GOT3 (cell line): ENCODE data around the gene CGB7.
"Not testable (repeated sequence)": the region's sequence is repeated elsewhere in the genome, so short reads cannot be mapped to it uniquely, and the experiment has no call there.

ENCODE experiments used
- DNase-seq: peaks from one replicate; lab custom pipeline; 2025; ENCODE audit warnings: mixed read lengths; lab: John Stamatoyannopoulos, UW

The CGB7 gene

DNA sequence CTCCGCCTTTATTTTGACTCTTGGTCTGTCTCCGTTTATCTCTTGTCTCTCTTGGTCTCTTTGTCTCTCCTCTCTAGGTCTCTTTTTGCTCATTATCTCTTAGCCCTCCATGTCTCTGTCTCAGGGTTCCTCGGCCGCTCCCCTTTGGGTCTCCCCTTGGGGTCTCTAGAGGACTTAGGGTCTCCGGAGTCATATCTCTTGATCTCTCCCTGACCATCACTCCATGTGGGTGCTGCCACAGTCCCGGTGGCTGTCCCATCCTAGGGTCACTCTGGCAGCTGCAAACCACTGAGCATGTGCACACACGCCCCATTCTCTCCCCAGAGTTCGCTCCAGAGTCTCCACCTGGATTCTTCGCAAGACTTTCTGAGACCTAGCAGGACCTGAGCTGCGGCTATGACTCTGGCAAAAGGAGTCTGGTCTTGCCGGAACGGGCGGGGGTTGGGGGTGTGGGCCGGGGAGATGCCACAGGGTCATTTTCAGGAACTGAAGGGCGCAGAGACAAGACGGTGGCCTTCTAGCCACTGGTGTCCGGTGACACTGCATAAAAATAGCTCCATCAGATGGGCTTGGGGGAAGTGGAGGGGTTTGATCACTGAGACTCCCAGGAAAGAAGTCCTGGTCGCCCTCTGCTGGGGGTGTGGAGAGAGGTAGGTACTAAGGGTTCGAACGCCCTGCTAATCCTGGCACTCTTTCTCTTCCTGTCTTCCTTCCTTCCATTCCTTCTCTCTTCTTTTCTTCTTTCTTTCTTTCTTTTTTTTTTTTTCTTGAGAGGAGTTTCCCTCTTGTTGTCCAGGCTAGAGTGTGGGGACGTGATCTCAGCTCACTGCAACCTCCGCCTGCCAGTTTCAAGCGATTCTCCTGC, 16.2 kb upstream of the CGB7 start:
- DNase-seq, result no peak

GRCh38 chr19:49071860-49072547, 14.5 kb upstream of the CGB7 start:
- DNase-seq, result no peak

GRCh38 chr19:49070416-49070815, 12.9 kb upstream of the CGB7 start:
- no peak for DNase-seq

- DNase-seq, result no peak
Measured at GRCh38 chr19:49069026-49069425, 11.5 kb upstream of the CGB7 start.

DNA sequence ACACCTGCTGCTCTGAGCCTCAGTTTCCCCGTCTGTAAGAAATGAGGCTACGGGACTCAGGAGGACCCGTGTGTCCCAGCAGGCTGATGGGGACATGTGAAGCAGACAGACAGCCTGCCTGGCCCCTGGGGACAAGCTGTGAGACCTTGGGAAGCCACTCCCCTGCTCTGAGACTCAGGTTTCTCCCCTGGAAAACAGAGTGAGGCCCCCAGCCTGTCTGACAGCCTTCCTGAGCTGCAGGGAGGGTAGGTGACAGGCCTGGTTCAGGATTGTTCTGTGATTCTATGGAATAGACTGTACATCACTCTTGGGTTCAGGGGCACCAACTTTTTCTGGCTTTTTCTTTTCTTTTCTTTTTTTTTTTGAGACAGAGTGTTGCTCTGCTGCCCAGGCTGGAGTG, 10.0 kb upstream of the CGB7 start:
- DNase-seq, result no peak

DNA sequence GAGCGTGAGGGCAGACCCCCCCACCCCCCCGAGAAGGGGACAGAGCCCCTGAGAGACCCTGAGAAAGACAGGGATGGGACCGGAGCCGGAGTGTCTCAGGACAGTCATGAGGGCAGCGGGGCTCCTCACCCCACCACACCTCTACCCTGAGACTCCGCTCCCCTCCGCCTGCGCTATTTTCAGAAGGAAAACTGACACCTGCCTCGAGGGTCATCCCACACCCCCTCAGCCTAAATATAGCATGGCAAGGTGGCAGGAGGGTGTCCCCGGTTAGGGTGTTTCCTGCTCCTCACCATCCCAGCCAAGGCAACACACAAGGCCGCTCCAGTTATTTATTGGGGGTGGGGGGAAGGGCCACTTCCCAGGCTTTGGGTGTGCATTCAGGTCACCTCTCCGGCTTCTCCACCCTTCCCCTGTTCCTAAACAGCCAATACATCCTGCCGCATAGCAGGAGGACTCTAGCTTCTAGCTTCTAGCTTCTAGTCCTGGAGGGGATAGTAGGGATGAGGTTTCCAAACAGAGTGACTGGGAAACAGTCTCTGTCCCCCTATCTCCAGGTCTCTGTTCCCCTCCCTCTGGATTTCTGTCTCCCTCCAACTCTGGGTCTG, 8.5 kb upstream of the CGB7 start:
- DNase-seq, result no peak

DNA sequence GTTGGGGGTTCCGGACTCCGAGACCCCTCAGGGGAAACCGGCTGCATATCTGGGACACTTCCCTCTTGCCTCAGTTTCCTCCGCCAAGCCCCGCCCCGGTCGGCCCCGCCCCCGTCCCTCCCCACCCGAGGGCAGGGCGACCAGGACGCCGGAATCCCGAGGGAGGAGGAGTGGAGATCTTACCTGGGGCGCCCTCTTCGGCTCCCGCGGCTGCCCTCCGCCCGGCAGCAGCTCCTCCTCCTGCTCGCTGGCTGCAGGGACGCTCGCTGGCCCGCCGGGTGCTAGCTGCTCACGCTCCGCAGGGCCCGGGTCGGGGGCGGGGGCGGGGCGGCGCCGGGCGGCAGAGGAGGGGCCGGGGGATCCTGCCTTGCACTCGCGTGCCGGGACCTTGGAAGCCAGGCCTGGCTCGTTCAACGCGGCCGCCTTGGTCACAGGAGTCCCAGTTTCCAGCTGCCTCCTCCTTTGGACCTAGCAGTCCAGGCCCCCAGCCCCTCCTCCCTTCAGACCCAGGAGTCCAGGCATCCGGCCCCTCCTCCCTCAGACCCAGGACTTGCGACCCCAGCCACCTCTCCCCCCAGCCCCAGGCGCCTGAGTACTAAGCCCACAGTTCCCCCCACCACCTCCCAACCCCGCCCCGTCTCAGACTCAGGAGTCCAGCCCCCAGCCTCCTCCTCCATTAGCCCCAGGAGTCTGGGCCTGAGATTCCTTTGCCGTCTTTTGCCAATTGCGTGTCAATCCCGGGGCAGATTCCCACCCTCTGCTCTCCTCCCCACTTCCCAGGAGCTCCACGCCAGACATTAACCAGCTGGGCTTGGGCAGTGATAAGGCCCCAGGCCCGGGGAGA, 7.4 kb upstream of the CGB7 start, which contains the start of gene NTF4:
Gene NTF4 (minus strand): TSS at position 51 of the 844 bp plus-strand sequence. CDS start 2,821 bp downstream, outside the sequence.
- DNase-seq, result no peak

DNA sequence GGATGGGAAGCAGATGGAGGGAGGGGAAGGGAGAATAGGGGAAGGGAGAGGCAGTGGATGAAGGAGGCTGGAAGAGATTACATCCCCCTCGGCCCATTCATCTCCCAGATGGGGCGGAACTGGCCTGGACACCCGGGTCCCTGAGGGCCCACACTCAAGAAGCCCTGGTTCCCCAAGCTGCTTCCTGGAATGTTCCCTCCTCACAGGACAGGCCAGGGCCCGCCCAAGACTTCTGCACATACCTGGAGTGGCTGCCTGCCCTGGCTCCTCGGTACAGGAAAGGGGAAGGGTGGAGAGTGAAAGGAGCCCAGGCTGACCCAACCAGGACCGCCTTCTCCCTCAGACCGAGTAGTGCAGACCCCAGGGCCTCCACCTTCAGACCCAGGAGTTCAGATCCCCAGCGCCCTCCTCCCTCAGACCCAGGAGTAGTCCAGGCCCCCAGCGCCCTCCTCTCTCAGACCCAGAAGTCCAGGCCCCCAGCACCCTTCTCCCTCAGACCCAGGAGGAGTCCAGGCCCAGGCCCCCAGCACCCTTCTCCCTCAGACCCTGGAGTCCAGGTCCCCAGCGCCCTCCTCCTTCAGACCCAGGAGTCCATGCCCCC, 6.6 kb upstream of the CGB7 start:
- DNase-seq, result no peak

- DNase-seq, result no peak
Measured at GRCh38 chr19:49061445-49061844, 3.9 kb upstream of the CGB7 start.

DNA sequence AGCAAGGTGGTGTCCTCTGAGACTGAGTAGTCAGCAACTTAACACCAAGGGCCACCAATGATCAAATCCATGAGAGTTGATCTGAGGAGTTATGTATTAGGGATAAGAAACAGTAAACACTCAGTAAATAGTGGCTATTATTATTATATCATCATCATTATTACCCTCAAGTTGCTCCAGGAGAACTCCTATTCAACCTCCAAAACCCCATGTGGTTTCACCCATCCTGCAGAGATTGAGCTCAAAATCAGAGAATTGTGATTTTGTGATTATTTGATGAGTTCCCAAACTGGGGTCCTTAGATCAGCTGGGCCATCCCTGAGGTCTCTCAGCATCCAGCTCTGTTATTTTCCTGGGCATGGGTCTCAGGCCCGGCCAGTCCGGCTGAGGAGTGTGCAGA, 3.5 kb upstream of the CGB7 start:
- DNase-seq, result no peak

DNA sequence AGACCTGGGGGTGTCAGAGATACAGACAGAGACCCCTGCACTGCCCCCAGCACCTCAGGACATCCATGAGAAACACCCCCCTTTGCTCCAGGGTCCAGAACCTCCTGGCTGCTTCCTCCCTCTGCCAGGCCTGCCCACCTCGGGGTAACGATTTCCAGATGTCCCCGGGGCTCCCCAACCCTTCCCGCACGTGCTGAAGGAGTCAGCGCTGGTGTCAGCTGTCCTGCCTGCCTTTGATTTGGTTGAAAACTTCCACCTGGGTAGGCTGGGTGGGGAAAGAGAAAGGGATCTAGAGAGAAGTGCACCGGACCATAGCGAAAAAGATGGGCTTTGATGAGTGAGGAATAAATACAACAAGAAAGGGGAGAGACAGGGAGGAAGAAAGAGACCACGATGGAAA, 1.5 kb upstream of the CGB7 start:
- DNase-seq, result no peak

DNA sequence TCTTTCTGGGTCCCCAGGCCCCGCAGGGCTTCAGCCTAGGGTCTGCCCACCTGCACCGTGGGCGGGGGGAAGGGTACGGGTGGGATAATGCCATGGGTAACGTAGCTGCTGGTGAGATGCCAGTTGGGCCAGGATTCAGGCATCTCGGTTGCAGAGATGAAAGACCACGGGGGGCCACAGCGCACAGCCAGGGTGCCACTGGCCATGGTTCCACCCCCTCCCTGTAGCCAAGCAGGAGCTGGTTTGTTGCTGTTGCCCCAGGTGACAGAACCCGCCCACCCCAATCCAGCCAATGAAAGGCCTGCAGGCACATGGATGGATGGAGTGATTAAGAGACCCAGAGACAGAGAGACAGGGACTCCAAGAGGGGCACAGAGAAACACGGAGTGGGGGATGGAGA, 1.0 kb upstream of the CGB7 start:
- no peak for DNase-seq

- DNase-seq, result not testable (repeated sequence)
Measured at GRCh38 chr19:49056902-49057596, 500 bp downstream of the CGB7 start.

GRCh38 chr19:49056101-49056901, 1.2 kb downstream of the CGB7 start:
- no peak for DNase-seq

DNA sequence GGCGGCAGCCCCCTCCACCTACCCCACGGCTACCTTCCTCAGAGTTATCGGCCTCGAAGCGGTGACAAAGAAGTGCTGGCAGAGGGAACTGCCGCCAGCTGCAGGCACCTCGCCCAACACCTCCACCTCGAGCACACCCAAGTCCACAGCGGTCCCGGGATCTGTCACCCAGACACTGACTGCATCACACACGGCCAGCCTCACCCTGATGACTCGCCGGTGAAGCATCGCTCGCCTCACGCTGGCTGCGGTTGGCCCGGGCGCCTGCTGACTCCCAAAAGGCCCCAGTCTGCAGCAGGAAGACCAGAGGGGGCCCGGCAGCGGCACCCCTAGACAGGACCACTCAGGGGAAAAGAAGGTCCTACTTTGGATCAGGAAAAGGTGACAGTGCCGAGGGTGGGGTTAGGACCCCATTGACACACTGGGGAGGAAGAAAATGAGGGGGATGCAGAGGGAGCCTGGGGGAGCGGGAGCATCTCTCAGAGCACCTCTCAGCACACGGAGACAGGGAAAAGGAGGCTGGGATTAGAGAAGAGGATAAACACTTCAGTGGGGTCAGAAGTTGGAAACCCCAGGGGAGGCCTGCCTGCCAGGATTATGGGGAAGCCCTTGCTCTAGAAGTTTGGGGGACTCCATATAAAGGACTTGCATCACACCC, 7.0 kb downstream of the CGB7 start:
- not testable (repeated sequence) for DNase-seq

- not testable (repeated sequence) for DNase-seq
Measured at GRCh38 chr19:49049834-49050233, 7.7 kb downstream of the CGB7 start.

- DNase-seq, result not testable (repeated sequence)
Measured at GRCh38 chr19:49049011-49049410, 8.5 kb downstream of the CGB7 start, which contains the start of gene CGB8. TSS of gene CGB8 (minus strand) at chr19:49049111. CDS start at chr19:49048739, 372 bp downstream.

- not testable (repeated sequence) for DNase-seq
Measured at GRCh38 chr19:49043548-49043947, 14.0 kb downstream of the CGB7 start, which contains the start of gene CGB5. TSS of gene CGB5 (plus strand) at chr19:49043848. CDS start at chr19:49044210, 362 bp downstream.

DNA sequence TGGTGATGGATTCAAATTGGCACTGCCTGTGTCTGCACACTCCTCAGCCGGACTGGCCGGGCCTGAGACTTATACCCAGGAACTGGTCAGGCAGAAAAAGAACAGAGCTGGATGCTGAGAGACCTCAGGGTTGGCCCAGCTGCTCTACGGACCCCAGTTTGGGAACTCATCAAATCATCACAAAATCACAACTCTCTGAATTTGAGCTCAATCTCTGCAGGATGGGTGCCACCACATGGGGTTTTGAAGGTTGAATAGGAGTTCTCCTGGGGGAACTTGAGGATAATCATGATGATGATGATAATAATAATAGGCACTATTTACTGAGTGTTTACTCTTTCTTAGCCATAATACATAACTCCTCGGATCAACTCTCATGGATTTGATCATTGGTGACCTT, 14.9 kb downstream of the CGB7 start:
- DNase-seq, result not testable (repeated sequence)
